ENCODE results near the gene SYCP1. TPM values are rescaled to one million over a fixed set of nuclear protein-coding genes. Genes with fewer than 3 reads are reported as not detected.

SYCP1 gene
- total RNA-seq, 1 experiment from 2014 or later: not detected

GRCh38 chr1:115023593-115023992 is 168.9 kb downstream of the SYCP1 start:
- Histone ChIP-seq H4K5ac (ENCODE audit: insufficient read length, low read depth, low read length) (no peak overlapping the region), H3K4me1 (ENCODE audit: insufficient read depth, low read length) (no peaks in the 10 kb centered on the region), H2BK15ac (ENCODE audit: low read depth, low read length) (no peak overlapping the region), H2BK120ac (ENCODE audit: low read depth, low read length, poor library complexity, severe bottlenecking) (no peak overlapping the region), H2BK20ac (ENCODE audit: low read depth, low read length, poor library complexity, severe bottlenecking) (no peak overlapping the region), H4K91ac (ENCODE audit: insufficient read length, low read depth, low read length) (no peak overlapping the region), H4K8ac (replicated peaks; ENCODE audit: insufficient read length, low read depth, low read length) (no peak overlapping the region), H3K18ac (ENCODE audit: insufficient read length, low read depth, low read length) (no peak overlapping the region), H2BK12ac (ENCODE audit: insufficient read length, low read depth, low read length) (no peak overlapping the region), H2BK5ac (ENCODE audit: insufficient read length, low read length) (no peak overlapping the region), H3K23ac (ENCODE audit: insufficient read length, low read depth, low read length) (no peak overlapping the region), H2AK5ac (ENCODE audit: insufficient read length, low read length) (no peak overlapping the region), H3K9ac (ENCODE audit: extremely low read depth, insufficient read length, low read length) (no peak overlapping the region), H3T11ph (ENCODE audit: low read length) (no peak overlapping the region), H3K79me2 (ENCODE audit: insufficient read depth, low read length) (no peaks in the 10 kb centered on the region), H3K27ac (ENCODE audit: insufficient read length, low read depth, low read length) (no peak overlapping the region), H2AFZ (ENCODE audit: low read length) (no peak overlapping the region), H3K79me1 (ENCODE audit: insufficient read depth, low read depth, low read length, poor library complexity, severe bottlenecking) (no peaks in the 10 kb centered on the region), H3K4me2 (ENCODE audit: insufficient read depth, insufficient read length, low read length) (no peak overlapping the region), H3K23me2 (ENCODE audit: insufficient read length, low read depth, low read length, poor library complexity, severe bottlenecking) (no peaks in the 10 kb centered on the region), H3K4ac (ENCODE audit: low read depth, low read length) (no peak overlapping the region), H3K27me3 (ENCODE audit: insufficient read depth, low read length) (no peaks in the 10 kb centered on the region), H3K9me3 (ENCODE audit: control insufficient read depth, low read depth, low read length) (no peaks in the 10 kb centered on the region), H4K20me1 (ENCODE audit: control insufficient read depth, insufficient read depth, insufficient read length) (no peaks in the 10 kb centered on the region), H3K14ac (ENCODE audit: insufficient read depth, low read length) (no peak overlapping the region), H3K56ac (ENCODE audit: insufficient read length, low read depth, low read length) (no peak overlapping the region)
- DNase-seq: no peak
- Mint-ChIP-seq H3K9me3 (peaks cover 12 to 17% of the 10 kb centered on the region in 2 experiments), H3K4me3 (no peak overlapping the region), H3K36me3 (ENCODE audit: insufficient read depth in 1 of 3, low read depth in 3 of 3) (peaks cover 0 to 6% (median 1%) of the 10 kb centered on the region in 3 experiments; a peak in 2 of 7 replicates), H3K4me1 (no peaks in the 10 kb centered on the region), H3K27ac (no peak overlapping the region), H3K27me3 (ENCODE audit: low read depth) (peaks cover under 1% of the 10 kb centered on the region; the same call in 1 of the 2 replicates)
- TF ChIP-seq CTCF (conservative IDR thresholded peaks at IDR 0.05): no peak

All from H9 (cell line).